Measurements from ENCODE around the gene FHOD3.

DNA sequence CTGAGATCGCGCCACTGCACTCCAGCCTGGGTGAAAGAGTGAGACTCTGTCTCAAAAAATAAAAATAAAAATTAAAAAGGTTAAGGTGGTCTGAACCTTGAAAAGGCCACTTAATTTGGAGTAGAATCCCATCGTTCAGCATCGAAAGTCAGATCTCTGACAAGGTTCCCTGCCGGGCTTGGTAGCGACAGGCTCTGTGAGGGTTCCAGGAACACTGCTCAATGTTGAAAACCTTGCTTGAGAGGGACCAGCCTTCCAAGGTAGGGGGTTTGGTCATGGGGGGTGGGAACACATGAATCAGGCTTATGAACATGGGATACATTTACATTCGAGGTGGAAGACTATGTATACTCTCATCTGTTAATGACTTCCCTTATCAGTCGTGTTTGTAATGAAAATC is 232.2 kb downstream of the FHOD3 start:
- no peak for TF ChIP-seq RBM25 (IDR thresholded peaks at IDR 0.05; ENCODE audit: low read depth, low read length, severe bottlenecking)
- no peak for TF ChIP-seq CUX1 (CRISPR knock-in tag; IDR thresholded peaks at IDR 0.05)
- TF ChIP-seq YY1 (IDR thresholded peaks at IDR 0.05; ENCODE audit: borderline replicate concordance in 1 of 3, control insufficient read depth in 1 of 3, extremely low read depth in 1 of 3, insufficient read depth in 3 of 3, insufficient read length in 1 of 3, insufficient replicate concordance in 2 of 3, low read depth in 1 of 3, low read length in 2 of 3) = no peak
- TF ChIP-seq MXI1 (IDR thresholded peaks at IDR 0.05; ENCODE audit: low read depth, low read length) = no peak
- no peak for TF ChIP-seq TAF1 (IDR thresholded peaks at IDR 0.05; ENCODE audit: control insufficient read depth, extremely low read depth, insufficient read depth, low read length, severe bottlenecking)
- no peak for TF ChIP-seq BCL6 (CRISPR knock-in tag; IDR thresholded peaks at IDR 0.05)
- TF ChIP-seq SP1 (CRISPR knock-in tag; IDR thresholded peaks at IDR 0.05) = no peak
- no peak for TF ChIP-seq ETV5 (CRISPR knock-in tag; IDR thresholded peaks at IDR 0.05; ENCODE audit: low read depth)
- TF ChIP-seq NONO (IDR thresholded peaks at IDR 0.05; ENCODE audit: low read depth in 2 of 2, low read length in 1 of 2) = no peak
- no peak for TF ChIP-seq SMARCC2 (IDR thresholded peaks at IDR 0.05; ENCODE audit: low read depth)
- TF ChIP-seq, protein P1, sequence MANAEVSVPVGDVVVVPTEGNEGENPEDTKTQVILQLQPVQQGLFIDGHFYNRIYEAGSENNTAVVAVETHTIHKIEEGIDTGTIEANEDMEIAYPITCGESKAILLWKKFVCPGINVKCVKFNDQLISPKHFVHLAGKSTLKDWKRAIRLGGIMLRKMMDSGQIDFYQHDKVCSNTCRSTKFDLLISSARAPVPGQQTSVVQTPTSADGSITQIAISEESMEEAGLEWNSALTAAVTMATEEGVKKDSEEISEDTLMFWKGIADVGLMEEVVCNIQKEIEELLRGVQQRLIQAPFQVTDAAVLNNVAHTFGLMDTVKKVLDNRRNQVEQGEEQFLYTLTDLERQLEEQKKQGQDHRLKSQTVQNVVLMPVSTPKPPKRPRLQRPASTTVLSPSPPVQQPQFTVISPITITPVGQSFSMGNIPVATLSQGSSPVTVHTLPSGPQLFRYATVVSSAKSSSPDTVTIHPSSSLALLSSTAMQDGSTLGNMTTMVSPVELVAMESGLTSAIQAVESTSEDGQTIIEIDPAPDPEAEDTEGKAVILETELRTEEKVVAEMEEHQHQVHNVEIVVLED (CRISPR knock-in tag; IDR thresholded peaks at IDR 0.05) = no peak
- TF ChIP-seq, protein P2, sequence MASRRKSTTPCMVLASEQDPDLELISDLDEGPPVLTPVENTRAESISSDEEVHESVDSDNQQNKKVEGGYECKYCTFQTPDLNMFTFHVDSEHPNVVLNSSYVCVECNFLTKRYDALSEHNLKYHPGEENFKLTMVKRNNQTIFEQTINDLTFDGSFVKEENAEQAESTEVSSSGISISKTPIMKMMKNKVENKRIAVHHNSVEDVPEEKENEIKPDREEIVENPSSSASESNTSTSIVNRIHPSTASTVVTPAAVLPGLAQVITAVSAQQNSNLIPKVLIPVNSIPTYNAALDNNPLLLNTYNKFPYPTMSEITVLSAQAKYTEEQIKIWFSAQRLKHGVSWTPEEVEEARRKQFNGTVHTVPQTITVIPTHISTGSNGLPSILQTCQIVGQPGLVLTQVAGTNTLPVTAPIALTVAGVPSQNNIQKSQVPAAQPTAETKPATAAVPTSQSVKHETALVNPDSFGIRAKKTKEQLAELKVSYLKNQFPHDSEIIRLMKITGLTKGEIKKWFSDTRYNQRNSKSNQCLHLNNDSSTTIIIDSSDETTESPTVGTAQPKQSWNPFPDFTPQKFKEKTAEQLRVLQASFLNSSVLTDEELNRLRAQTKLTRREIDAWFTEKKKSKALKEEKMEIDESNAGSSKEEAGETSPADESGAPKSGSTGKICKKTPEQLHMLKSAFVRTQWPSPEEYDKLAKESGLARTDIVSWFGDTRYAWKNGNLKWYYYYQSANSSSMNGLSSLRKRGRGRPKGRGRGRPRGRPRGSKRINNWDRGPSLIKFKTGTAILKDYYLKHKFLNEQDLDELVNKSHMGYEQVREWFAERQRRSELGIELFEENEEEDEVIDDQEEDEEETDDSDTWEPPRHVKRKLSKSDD (conservative IDR thresholded peaks at IDR 0.05; ENCODE audit: low read length) = no peak
- no peak for TF ChIP-seq MTA1 (IDR thresholded peaks at IDR 0.05; ENCODE audit: borderline replicate concordance)
- TF ChIP-seq, protein P3, sequence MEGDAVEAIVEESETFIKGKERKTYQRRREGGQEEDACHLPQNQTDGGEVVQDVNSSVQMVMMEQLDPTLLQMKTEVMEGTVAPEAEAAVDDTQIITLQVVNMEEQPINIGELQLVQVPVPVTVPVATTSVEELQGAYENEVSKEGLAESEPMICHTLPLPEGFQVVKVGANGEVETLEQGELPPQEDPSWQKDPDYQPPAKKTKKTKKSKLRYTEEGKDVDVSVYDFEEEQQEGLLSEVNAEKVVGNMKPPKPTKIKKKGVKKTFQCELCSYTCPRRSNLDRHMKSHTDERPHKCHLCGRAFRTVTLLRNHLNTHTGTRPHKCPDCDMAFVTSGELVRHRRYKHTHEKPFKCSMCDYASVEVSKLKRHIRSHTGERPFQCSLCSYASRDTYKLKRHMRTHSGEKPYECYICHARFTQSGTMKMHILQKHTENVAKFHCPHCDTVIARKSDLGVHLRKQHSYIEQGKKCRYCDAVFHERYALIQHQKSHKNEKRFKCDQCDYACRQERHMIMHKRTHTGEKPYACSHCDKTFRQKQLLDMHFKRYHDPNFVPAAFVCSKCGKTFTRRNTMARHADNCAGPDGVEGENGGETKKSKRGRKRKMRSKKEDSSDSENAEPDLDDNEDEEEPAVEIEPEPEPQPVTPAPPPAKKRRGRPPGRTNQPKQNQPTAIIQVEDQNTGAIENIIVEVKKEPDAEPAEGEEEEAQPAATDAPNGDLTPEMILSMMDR (IDR thresholded peaks at IDR 0.05 in 2 of 3, conservative IDR thresholded peaks at IDR 0.05 in 1 of 3; ENCODE audit: insufficient read depth in 2 of 3, low read depth in 1 of 3, low read length in 3 of 3) = no peak

All from K562 (cell line).